NT2/D1 (cell line): ENCODE results near the gene ELFN2.
A peak's percentile ranks its signal among the peaks of the same experiment; 100 is the strongest.

Experiments used
- DNase-seq: peaks from one replicate; pipeline ENCODE4 v3.0.0-alpha.2; 2011; ENCODE audit warnings: low read depth, low spot score
- H3K27me3 ChIP-seq: 2 replicates; pipeline ENCODE4 v1.6.0; 2011; ENCODE audit warnings: mild to moderate bottlenecking; ENCODE audit not compliant: insufficient read length, insufficient read depth
- H3K36me3 ChIP-seq: 2 replicates; pipeline ENCODE4 v1.6.1; 2011; ENCODE audit warnings: mild to moderate bottlenecking, low read length, mixed read lengths; ENCODE audit not compliant: insufficient read depth, insufficient read length
- H3K4me1 ChIP-seq: 2 replicates; pipeline ENCODE4 v1.5.1; 2011; ENCODE audit not compliant: insufficient read depth, insufficient read length
- H3K4me3 ChIP-seq: 2 replicates; pipeline ENCODE4 v1.5.1; 2011; ENCODE audit warnings: low read depth; ENCODE audit not compliant: insufficient read length
- H3K9ac ChIP-seq: 2 replicates; pipeline ENCODE4 v1.6.0; 2011; ENCODE audit warnings: low read depth; ENCODE audit not compliant: insufficient read length
- H3K9me3 ChIP-seq: 2 replicates; pipeline ENCODE4 v1.5.1; 2011; ENCODE audit warnings: mild to moderate bottlenecking, low read length; ENCODE audit not compliant: insufficient read depth
- SUZ12 ChIP-seq: IDR thresholded peaks from 2 replicates; pipeline ENCODE4 v1.6.1; 2011; ENCODE audit not compliant: insufficient read length, insufficient read depth; ENCODE audit errors: extremely low read depth
- YY1 ChIP-seq: IDR thresholded peaks from 2 replicates; pipeline ENCODE4 v1.6.1; 2011; ENCODE audit not compliant: insufficient read length, insufficient read depth
- ZNF274 ChIP-seq: IDR thresholded peaks from 2 replicates; pipeline ENCODE4 v1.6.1; 2011; ENCODE audit warnings: mild to moderate bottlenecking, low read depth, low read length

The ELFN2 gene

GRCh38 chr22:37412495-37413250 is 14.6 kb downstream of the ELFN2 start:
- H3K4me1 ChIP-seq, result peaks cover 3% of the 10 kb centered on the region
- no peaks in the 10 kb centered on the region for H3K9me3 ChIP-seq
- H3K36me3 ChIP-seq, result no peaks in the 10 kb centered on the region
- TF ChIP-seq ZNF274 (no peak), SUZ12 (no peak), YY1 (no peak)
- DNase-seq, result no peak
- H3K27me3 ChIP-seq, result no peaks in the 10 kb centered on the region
- no peak overlapping the region for H3K9ac ChIP-seq
- no peak overlapping the region for H3K4me3 ChIP-seq

- no peaks in the 10 kb centered on the region for H3K27me3 ChIP-seq
- H3K36me3 ChIP-seq, result no peaks in the 10 kb centered on the region
- no peak for DNase-seq
- H3K4me3 ChIP-seq, result no peak overlapping the region
- H3K9ac ChIP-seq, result no peak overlapping the region
- TF ChIP-seq YY1 (no peak), SUZ12 (no peak), ZNF274 (no peak)
- no peaks in the 10 kb centered on the region for H3K9me3 ChIP-seq
- peaks cover 3% of the 10 kb centered on the region for H3K4me1 ChIP-seq
These were observed 15.6 kb downstream of the ELFN2 start for GRCh38 chr22:37411655-37412054.

- Histone ChIP-seq H3K36me3 (no peaks in the 10 kb centered on the region), H3K4me3 (no peak overlapping the region), H3K9ac (no peak overlapping the region), H3K4me1 (peaks cover 3% of the 10 kb centered on the region), H3K27me3 (no peaks in the 10 kb centered on the region), H3K9me3 (no peaks in the 10 kb centered on the region)
- no peak for TF ChIP-seq YY1
- TF ChIP-seq ZNF274, result no peak
- TF ChIP-seq SUZ12, result no peak
- no peak for DNase-seq
These were observed 16.9 kb downstream of the ELFN2 start for GRCh38 chr22:37410174-37411055.

- no peak overlapping the region for H3K4me3 ChIP-seq
- peak overlapping the region; percentile 10 for H3K9ac ChIP-seq
- H3K27me3 ChIP-seq, result no peaks in the 10 kb centered on the region
These were observed 17.7 kb downstream of the ELFN2 start for GRCh38 chr22:37409459-37410050.

GRCh38 chr22:37409031-37409430 is 18.2 kb downstream of the ELFN2 start:
- H3K4me3 ChIP-seq, result no peak overlapping the region
- no peaks in the 10 kb centered on the region for H3K9me3 ChIP-seq
- no peaks in the 10 kb centered on the region for H3K36me3 ChIP-seq
- H3K4me1 ChIP-seq, result peaks cover 3% of the 10 kb centered on the region
- H3K27me3 ChIP-seq, result no peaks in the 10 kb centered on the region
- no peak for TF ChIP-seq ZNF274
- no peak for TF ChIP-seq SUZ12
- TF ChIP-seq YY1, result no peak
- no peak for DNase-seq
- H3K9ac ChIP-seq, result no peak overlapping the region

More at GRCh38 chr22:37409459-37410050, 17.7 kb downstream of the ELFN2 start:
- TF ChIP-seq YY1 (no peak), SUZ12 (no peak), ZNF274 (no peak)
- no peaks in the 10 kb centered on the region for H3K36me3 ChIP-seq
- no peaks in the 10 kb centered on the region for H3K9me3 ChIP-seq
- no peak for DNase-seq
- H3K4me1 ChIP-seq, result peaks cover 3% of the 10 kb centered on the region

- no peak for TF ChIP-seq SUZ12
- peaks cover 3% of the 10 kb centered on the region for H3K4me1 ChIP-seq
- DNase-seq, result no peak
- H3K36me3 ChIP-seq, result no peaks in the 10 kb centered on the region
- no peak overlapping the region for H3K9ac ChIP-seq
- H3K9me3 ChIP-seq, result no peaks in the 10 kb centered on the region
- H3K27me3 ChIP-seq, result no peaks in the 10 kb centered on the region
- no peak overlapping the region for H3K4me3 ChIP-seq
These were observed 19.4 kb downstream of the ELFN2 start for GRCh38 chr22:37407856-37408255.
